HepG2 (cell line): ENCODE measurements around the gene ANKRD27. TPM values are rescaled to one million over a fixed set of nuclear protein-coding genes. Genes with fewer than 3 reads are reported as not detected.

Source experiments
- AFF4 ChIP-seq: sonication (generic); formaldehyde crosslinking; IDR thresholded peaks from 2 replicates; pipeline ENCODE4 v1.4.0; 2020; ENCODE audit warnings: missing genetic modification reagents
- ATRX ChIP-seq: sonication (generic); formaldehyde crosslinking; IDR thresholded peaks from 2 replicates; pipeline ENCODE4 v1.4.0; 2020; ENCODE audit warnings: missing genetic modification reagents, borderline replicate concordance
- MBD4 ChIP-seq: IDR thresholded peaks from 2 replicates; pipeline ENCODE4 v1.6.1; 2012; ENCODE audit warnings: low read length, inconsistent platforms, borderline replicate concordance
- PRDM4 ChIP-seq: sonication (generic); formaldehyde crosslinking; IDR thresholded peaks from 2 replicates; pipeline ENCODE4 v1.9.0; 2021; ENCODE audit warnings: missing genetic modification reagents, borderline replicate concordance
- SNRNP70 ChIP-seq: fragments of 200-400 bp; formaldehyde crosslinking; IDR thresholded peaks from 2 replicates; pipeline ENCODE4 v1.6.1; 2017; ENCODE audit warnings: mild to moderate bottlenecking, low read depth, low read length, moderate library complexity
- TARDBP ChIP-seq: sonication (generic); formaldehyde crosslinking; IDR thresholded peaks from 2 replicates; pipeline ENCODE4 v1.8.0; 2022; ENCODE audit warnings: mild to moderate bottlenecking, missing genetic modification reagents
- TEF ChIP-seq: sonication (generic); formaldehyde crosslinking; IDR thresholded peaks from 2 replicates; pipeline ENCODE4 v1.5.0; 2020; ENCODE audit warnings: missing genetic modification reagents
- ZBTB4 ChIP-seq: sonication (generic); formaldehyde crosslinking; IDR thresholded peaks from 2 replicates; pipeline ENCODE4 v1.4.0; 2020; ENCODE audit warnings: missing genetic modification reagents, mild to moderate bottlenecking, borderline replicate concordance
- ZNF235 ChIP-seq: sonication (generic); formaldehyde crosslinking; IDR thresholded peaks from 2 replicates; pipeline ENCODE4 v1.8.1; 2023; ENCODE audit warnings: mild to moderate bottlenecking, missing genetic modification reagents, borderline replicate concordance
- ZNF441 ChIP-seq: sonication (generic); formaldehyde crosslinking; IDR thresholded peaks from 2 replicates; pipeline ENCODE4 v1.7.0; 2021; ENCODE audit warnings: missing genetic modification reagents, borderline replicate concordance
- ZNF589 ChIP-seq: sonication (generic); formaldehyde crosslinking; conservative IDR thresholded peaks from 2 replicates; pipeline ENCODE4 v1.8.0; 2022; ENCODE audit warnings: mild to moderate bottlenecking, moderate library complexity, missing genetic modification reagents
- polyA plus RNA-seq, 8 experiments: library from polyadenylated mRNA; depleted of rRNA in 3 of 8; stranded (reverse) in 7 of 8; unstranded in 1 of 8; fragments of >200 nt; fragmentation: Illumina TruSeq in 4 of 8; extraction: Trizol in 4 of 8; gene quantifications; 2 replicates each; pipeline versions ENCODE4 v1.2.1 to v1.2.3, GENCODE V29; 2011 to 2016; ENCODE audit warnings: low read depth in 4 of 8, missing spikeins in 1 of 8, mixed read lengths in 1 of 8; ENCODE audit not compliant: insufficient read depth in 1 of 8
- total RNA-seq, 5 experiments: library from RNA; depleted of rRNA; stranded (reverse); fragments of >200 nt; fragmentation: Illumina TruSeq; extraction: Trizol; gene quantifications; 2 replicates each; pipeline ENCODE4 v1.2.3, GENCODE V29; 2016; ENCODE audit warnings: low read depth in 1 of 5
- TF ChIP-seq, protein P1 (sequence below): sonication (generic); formaldehyde crosslinking; IDR thresholded peaks from 2 replicates; pipeline ENCODE4 v1.4.0; 2020; ENCODE audit warnings: missing genetic modification reagents
- TF ChIP-seq, protein P2 (sequence below): IDR thresholded peaks from 2 replicates; pipeline ENCODE4 v1.6.1; 2012; ENCODE audit warnings: inconsistent platforms

Gene ANKRD27
- total and polyA plus RNA-seq, 2 of the 13 experiments (the other 11 are each of a cell fraction or from before 2014, with no cell fraction given), result 22.2 to 23.7 TPM

DNA sequence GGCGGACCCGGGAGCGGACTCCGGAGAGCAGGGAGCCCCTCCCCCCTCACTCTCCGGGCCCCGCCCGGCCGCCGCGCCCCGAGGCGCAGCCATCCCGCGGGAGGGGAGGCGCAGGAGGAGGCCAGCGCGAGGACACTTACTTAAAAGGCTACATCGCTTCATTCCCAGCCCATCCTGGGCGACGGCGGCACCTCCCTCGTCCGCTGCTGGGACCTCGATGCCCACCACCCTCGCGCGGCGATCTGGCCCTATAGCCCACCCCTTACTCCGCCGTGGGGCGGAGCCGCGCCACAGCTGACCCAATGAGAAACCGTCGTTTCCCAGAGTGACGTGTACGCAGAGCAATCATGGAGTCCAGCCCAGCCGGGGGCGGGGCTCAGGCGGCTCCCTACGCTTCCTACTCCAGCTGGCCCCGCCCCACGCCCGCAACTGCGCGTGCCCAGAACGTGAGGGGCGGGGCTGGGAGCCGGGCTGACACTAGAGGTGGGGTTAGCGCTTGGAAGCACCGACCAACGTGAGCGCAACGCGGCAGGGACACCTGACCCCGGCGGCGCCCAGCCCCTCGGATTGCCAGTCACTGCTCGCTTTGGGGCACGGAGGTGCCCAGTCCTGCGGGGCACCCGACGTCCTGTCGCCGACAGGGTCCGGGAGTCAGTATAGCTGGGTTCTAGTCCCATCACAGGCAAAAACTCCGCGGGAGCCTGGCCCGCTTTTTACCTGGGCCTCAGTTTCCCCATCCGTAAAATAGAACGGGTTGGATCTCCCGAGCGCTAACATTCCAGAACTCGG lies at the start of gene ANKRD27 (continued):
- TF ChIP-seq ZBTB4 (CRISPR knock-in tag), result no peak
- TF ChIP-seq, protein P1, sequence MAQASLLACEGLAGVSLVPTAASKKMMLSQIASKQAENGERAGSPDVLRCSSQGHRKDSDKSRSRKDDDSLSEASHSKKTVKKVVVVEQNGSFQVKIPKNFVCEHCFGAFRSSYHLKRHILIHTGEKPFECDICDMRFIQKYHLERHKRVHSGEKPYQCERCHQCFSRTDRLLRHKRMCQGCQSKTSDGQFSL (CRISPR knock-in tag), result peak; percentile 24; the same call in 1 of the 2 replicates
- TF ChIP-seq ATRX (CRISPR knock-in tag), result no peak
- TF ChIP-seq ZNF235, result no peak; the same call in 1 of the 2 replicates
- no peak for TF ChIP-seq TARDBP (CRISPR knock-in tag)
- TF ChIP-seq, protein P2, sequence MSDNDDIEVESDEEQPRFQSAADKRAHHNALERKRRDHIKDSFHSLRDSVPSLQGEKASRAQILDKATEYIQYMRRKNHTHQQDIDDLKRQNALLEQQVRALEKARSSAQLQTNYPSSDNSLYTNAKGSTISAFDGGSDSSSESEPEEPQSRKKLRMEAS, result peak; percentile 71
- TF ChIP-seq TEF (CRISPR knock-in tag), result no peak
- no peak for TF ChIP-seq PRDM4 (CRISPR knock-in tag)
- TF ChIP-seq MBD4, result no peak
- no peak for TF ChIP-seq SNRNP70
- TF ChIP-seq ZNF589 (CRISPR knock-in tag), result no peak
- no peak for TF ChIP-seq AFF4 (CRISPR knock-in tag)
- TF ChIP-seq ZNF441 (CRISPR knock-in tag), result no peak
